COLO668 (cell line): ENCODE measurements around the gene RAB3C.
"Not testable (repeated sequence)": the region's sequence is repeated elsewhere in the genome, so short reads cannot be mapped to it uniquely, and the experiment has no call there.

ENCODE experiments used
- DNase-seq: peaks from one replicate; lab custom pipeline; 2025; ENCODE audit not compliant: unreplicated experiment; lab: John Stamatoyannopoulos, UW

Gene RAB3C

DNA sequence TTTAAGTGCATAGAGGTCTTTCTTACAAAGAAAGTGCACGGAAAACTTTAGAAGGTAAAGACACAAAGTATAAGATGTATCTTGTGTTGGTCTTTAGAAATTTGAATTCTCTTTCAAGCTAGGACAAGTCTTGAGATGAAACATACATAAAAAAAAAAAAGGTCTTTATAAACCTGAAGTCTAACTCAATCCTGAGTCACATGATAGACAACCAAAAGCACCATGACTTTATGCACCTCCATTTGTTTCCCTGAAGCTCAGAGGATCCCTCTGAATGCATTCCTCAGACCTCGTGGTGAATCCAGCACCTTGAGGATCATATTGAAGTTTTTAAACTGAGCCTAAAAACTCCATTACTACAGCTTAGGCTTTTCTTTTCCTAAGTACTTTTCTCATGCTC lies 91.8 kb downstream of the RAB3C start:
- no peak for DNase-seq

DNA sequence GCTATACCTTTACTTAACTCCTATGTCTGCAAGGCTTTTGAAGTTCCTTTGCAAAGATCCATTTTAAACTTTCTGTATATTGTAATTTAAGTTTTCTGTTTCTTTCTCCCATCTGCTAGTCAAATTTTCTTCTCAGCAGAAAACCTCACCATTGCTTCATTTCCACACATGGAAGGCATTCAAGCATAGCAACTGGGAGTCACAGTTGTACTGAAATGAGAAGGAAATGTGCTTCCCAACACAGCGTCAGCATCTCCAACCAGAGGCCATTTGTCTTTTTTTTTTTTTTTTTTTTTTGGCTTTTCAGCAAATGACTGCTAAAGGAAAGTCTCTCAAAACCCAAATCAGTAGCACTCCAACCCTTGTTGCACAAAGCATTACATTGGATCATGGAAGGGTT lies 92.5 kb downstream of the RAB3C start:
- no peak for DNase-seq

DNA sequence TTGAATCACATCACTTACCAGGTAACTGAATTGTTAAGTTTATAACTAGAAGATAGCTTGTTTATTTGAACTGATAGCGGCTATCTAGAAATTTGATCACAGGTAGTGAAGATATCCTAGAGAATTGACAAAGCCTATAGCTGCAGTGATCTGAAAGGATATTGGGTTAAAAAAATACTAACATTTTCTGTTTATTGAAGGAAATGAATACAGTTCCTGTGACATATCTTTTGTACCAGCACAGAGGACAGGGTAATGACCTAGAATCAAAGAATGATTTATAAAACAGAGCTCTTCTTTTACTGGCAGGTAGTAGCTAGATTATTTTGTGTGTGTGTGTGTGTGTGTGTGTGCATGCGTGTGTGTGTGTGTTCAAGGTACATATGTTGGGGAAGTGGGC lies 94.8 kb downstream of the RAB3C start:
- DNase-seq, result no peak

DNA sequence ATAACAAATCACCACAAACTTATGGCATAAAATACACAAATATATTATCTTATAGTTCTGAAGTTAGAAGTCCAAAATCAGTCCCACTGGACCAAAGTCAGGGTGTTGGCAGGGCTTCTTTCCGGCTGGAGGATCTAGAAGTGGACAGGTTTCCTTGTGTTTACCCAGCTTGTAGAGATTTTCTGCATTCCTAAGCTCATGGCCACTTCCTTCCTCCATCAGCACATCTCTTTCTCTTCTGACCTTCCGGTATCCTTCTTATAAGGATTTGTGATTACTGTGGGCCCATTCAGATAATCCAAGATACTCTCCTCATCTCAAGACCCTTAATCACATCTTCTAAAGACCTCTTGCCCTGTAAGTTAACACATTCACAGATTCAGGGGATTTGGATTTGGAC lies 97.6 kb downstream of the RAB3C start:
- DNase-seq, result no peak

DNA sequence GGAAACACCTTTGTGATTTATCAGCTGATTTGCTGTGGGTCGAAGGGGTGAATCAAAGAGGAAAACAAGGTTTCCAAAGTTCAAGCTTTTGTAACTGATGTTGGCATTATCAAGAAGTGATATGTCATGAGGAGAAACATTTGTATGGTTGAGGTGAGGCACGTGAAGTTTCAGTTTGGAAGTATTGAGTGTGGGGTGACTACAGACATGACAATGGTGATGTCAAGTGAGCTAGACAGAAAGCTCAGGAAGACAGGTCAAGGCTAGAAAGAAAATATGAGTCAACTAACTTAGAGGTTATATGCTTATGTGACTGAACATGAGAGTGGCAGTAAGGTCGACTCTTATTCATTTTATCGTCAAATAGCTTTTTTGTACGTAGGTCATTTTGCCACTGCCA lies 99.1 kb downstream of the RAB3C start:
- no peak for DNase-seq

DNA sequence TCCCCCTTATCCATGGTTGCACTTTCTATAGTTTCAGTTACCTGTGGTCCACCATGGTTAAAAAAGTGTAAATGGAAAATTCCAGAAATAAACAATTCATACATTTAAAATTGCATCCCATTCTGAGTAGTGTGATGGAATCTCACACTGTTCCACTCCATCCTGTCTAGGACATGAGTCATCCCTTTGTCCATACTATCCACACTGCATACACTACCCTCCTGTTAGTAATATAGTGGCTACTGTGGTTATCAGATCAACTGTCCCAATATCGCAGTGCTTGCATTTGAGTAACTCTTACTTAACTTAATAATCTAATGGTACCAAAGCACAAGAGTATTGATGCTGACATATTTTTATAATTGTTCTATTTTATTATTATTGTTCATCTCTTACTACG lies 100.7 kb downstream of the RAB3C start:
- no peak for DNase-seq

DNA sequence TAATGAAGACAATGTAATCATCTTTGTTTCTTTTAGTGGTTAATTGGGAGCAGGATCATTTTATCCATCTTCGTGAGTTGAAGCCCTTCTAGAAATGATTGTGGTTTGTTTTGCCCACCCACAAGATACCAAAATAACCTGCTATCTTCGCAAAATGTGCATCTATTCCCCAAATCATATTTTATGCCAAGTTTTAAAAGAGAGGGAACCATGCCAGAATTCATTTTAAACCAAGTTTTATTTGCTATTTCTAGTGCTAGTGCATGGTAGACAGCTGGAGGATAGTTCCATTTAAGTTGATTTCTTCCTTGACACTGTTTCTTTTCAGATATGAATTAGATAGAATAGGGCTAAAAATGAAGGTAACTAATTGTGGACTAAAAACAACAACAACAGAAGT lies 104.2 kb downstream of the RAB3C start:
- no peak for DNase-seq

DNA sequence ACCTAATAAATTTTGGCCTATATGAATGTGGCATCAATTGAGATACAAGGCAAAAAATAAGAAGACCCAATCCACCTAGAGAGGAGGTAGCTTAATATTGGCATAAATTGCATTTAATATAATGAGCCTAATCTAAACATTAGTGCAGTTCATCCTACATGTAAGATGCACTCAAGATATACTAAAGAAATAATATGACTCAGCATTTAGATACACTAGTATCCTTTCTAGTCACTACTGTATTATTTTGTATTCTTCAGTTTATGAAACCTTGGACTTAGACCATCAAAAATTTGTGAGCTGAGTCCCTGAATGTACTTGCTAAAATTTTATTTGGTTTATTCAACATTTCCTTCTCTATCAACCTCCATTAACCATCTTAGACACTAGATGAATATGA lies 104.7 kb downstream of the RAB3C start:
- no peak for DNase-seq

DNA sequence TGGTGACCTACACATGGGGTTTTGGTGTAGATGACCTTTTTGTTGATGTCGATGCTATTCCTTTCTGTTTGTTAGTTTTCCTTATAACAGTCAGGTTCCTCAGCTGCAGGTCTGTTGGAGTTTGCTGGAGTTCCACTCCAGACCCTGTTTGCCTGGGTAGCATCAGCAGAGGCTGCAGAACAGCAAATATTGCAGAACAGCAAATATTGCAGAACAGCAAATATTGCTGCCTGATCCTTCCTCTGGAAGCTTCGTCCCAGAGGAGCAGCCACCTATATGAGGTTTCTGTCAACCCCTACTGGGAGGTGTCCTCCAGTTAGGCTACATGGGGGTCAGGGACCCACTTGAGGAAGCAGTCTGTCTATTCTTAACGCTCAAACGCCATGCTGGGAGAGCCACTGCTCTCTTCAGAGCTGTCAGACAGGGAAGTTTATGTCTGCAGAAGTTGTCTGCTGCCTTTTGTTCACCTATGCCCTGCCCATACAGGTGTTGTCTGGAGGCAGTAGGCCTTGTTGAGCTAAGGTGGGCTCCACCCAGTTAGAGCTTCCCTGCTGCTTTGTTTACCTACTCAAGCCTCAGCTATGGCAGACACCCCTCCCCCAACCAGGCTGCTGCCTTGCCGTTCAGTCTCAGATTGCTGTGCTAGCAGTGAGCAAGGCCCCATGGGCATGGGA lies 116.3 kb downstream of the RAB3C start:
- DNase-seq, result peak; percentile 50

DNA sequence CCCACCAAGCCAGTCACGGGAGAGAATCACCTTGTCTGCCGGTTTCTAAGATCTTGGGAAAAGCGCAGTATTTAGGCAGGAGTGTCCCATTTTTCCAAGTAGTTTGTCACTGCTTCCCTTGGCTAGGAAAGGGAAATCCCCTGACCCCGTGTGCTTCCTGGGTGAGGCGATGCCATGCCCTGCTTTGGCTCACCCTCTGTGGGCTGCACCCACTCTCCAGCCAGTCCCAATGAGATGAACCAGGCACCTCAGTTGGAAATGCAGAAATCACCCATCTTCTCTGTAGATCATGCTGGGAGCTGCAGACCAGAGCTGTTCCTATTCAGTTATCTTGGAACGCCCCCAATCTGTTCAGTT lies 116.9 kb downstream of the RAB3C start:
- DNase-seq, result no peak

DNA sequence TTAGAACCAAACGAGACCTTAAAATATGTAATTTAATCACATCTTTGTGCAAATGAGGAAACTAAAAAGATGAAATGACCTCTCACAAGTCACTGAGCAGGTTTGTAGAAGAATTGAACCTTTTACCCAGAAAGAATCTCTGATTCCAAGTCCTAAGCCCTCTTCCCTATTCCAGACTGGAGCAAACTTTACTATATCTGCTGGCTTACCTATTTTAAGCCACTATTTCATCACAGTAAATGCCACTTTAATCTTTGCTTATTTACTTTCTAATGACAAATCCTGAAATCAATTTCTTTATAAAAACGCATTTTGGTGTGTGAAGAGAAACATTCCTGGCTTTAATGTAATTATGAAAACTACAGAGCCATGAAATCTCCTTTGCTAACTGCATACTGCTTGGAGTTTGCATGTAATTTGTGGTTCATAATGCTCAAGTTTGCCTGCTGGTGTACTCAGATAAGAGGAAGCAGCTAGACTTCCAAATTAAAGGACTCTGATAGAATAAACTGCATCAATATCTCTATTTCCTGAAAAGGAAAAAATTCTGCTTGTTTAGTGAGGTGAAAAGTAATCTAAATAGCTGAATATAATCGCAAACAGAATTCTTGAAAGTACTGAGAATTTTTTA lies 121.2 kb downstream of the RAB3C start:
- DNase-seq, result no peak

DNA sequence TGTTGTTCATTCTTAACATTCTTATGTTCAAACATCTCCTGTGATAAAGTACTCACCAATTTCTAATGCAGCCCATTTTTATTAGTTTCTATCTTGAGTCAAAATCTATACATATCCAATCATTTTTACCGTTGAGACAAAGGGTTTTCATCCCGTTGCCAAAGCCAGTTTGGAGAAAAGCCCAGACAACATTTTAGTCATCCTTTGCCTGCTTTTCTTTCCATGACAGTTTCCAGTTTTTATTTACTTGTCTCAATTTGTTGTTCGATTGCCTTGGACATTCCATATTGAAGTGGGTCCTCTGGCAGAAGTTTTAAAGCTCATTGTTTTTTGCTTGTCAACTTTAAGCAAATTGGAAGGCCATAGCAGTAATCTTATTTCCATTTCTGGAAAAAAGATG lies 123.9 kb downstream of the RAB3C start:
- no peak for DNase-seq

DNA sequence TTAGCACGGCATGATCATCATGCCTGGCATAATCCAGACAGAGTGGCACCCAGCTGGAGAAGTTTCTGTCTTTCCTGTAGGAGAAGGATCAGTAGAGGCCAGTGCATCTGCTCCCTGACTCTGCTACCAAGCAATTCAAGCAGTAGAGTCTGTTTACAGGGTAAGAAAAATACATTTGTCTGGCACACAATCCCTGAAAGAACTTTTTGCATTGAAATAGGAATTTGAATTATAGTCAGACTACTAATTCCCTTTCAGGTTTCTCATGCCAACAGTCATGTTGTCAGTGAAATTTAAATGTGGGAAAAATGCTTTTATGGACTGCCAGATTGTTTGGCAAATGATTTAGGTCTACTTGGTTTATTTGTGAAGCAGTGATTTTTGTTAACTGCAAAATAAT lies 125.6 kb downstream of the RAB3C start:
- no peak for DNase-seq

DNA sequence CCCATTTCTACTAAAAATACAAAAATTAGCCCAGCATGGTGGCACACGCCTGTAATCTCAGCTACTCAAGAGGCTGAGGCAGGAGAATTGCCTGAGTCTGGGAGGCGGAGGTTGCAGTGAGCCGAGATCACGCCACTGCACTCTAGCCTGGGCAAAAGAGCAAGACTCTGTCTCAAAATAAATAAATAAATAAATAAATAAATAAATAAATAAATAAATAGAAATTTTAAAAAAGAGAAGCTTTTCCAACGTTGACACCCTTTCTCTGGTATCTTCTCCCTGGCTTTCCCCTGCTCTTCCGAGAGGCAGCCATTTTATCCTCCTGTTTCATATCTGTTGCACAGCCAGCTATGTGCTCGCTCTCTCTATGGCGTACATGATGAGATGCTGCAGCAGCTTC lies 127.5 kb downstream of the RAB3C start:
- DNase-seq, result not testable (repeated sequence)

DNA sequence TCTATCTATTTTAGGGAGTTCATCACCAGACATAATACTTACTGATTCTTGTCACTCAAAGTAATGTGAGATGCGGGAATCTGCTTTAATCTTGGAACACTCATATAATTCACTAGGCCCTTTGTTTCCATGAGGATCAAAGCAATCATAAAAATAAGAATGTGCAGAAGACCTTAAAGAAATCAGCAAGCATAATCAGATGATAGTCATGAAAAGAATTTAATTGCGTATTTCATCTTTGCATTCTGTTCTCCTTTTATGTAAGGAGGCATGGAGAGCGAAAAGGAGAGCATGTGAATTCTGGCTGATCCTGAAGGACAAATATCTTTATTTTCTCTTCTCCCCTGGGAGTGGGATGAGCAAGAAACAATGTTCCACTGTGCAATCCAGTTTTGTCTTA lies 128.0 kb downstream of the RAB3C start:
- DNase-seq, result no peak

DNA sequence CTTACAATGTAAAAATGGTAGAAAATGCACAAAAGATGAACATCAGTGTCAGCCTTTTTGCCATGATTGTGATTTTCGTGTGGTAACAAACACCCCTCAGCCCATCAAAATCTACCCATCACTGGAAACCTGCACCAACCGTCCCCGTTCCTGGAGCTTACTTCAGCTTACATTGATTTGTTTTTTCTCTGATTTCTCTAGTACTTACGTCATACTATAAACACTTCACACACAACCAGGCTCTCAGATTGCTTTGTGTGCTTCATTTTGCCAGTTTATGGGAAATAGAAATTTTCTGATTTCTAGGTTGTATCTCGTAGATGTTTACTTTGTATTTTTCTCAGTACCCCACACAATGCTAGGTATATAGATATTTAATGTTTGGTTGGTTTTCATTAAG lies 129.1 kb downstream of the RAB3C start:
- DNase-seq, result no peak

DNA sequence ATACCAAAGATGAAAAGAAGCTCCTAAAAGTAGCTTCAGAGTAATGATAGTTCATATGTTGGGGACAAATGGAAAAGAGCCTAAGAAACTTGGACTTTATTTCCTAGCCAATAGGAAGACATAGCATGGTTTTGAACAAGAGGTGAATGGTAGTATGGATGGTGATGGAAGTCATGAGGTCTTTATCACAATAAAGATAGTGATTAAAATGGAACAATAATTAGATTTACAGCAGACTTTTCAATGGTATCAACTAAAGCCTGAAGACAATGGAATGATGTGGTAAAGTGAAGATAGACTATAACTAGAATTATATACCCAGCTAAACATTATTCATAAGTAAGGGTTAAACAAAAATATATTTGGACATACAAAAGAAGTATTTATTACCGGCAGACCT lies 131.2 kb downstream of the RAB3C start:
- no peak for DNase-seq

DNA sequence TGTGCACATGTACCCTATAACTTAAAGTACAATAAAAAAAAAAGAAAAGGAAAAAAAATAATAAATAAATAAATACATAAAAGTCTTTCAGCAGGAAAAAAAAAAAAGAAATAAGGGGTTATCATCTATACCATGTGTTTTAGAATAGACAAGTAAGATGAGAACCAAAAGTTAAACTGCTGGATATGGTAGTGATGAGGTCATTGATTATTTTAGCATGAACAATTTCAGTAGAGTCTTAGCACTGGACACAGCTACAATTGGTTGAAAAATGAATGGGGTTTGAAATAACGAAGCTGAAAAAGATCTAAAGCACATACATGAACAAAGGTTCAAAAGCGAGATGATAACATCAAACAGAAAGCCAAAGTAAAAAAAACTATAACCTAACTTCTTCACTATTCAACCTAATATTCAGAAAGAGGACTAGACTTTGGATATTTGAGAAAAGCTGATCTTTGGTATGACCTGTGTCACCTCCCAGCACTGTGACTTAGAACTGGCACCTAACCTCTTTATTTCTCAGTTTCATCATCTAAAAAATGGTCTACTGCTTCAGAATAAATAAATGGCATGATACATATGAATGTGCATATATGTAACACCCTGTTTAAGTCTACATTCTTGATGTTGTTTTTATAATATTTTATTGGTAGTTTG lies 133.3 kb downstream of the RAB3C start:
- no peak for DNase-seq

DNA sequence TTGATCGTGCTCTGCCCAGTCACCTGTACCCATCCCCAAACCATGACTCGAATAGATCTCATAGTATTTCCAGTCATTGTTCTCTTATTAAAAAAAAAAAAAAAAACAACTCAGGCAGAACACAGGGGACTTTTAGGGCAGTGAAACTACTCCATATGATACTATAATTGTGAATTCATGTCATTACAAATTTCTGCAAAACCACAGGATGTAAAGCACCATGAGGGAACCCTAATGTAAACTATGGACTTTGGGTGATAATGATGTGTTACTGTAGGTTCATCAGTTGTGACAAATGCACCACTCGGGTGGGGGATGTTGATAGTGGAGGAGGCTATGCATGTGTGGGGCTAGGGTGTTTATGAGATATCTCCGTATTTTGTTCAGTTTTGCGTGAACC lies 133.8 kb downstream of the RAB3C start:
- DNase-seq, result no peak

DNA sequence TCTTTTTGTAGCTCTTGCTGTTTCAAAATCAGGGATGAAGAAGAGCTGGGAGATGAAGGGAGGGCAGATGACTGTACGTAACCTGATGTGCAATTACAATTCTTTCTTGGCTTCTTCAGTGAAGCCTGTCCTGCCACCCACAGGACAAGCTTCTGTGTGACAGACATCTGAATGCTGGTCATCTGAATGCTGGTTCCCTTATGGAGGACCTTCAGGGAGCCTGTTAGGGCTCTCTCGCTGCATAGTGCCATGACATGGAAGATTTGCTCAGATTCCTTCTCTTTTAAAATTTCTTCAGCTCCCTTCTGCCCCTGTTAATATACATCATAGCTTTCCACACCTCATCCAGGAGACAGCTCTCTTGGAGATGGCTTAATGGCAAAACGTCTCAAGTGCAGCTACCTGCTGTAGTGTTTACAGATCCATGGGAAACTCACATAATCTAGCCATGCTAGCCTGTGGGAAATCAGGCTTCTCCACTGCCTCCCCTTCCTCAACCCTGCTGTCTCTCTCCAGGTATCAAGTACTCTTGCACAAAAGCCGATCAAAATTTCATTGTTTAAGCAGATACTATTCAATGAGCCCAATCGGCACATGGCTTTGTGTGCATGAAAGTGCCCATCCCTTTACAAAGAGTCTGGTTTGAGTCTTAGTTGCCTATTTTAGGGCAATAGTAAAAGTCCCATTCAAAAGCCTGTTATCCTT lies 134.6 kb downstream of the RAB3C start:
- DNase-seq, result no peak

DNA sequence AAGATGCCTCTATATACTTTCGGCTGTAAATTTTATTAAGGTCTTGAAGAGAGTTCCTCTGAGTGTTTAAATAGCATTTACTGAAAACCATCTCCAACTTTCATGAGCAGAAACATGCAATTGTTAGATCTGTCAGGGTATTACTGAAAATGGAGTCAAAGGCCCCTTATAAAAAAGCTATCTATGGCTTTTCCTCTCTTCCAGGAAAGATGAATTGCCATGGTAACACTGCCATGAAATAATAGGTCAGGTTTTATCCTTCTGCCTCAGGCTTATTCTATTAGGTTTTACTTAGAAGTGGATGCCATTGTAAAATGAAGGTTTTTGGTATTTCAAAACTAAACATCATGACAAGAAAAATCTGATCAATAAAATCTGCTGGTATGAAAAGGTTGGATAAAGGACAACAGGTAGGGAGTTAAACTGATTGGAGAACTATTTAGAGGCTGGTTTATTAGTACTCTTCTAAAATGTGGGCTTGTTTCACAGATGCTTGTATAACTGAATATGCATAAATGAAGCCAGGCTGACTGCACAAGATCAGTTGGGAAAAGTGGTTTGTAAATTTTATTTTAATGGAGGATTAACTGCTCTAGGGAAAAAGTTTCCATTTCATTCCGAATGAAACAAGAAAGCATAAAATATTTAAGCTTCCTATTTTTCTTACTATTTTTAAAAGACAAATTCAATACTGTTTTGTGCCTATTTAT lies 135.5 kb downstream of the RAB3C start:
- DNase-seq, result no peak

DNA sequence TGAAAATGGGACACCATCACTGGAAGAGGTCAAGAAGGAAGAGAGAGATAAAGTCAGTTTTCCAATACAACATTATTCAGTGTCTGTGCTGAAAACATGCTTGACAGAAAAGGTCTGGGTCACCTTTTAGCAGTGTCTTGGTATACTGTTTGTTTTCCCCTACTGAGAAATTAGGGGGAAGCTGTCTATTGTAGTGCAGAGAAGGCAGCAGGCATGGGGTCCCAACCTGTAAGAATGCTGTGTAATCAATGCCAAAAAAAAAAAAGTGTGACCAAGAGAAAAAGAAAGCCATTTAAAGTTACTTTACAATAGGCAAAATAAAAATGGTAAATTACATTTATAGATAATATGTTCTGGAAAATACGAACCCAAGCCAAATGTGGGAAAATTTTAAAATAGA lies 139.3 kb downstream of the RAB3C start:
- no peak for DNase-seq
